Urinary bladder (tissue), 4 donors: ENCODE data around the gene CAPN1. TPM values are rescaled to one million over a fixed set of nuclear protein-coding genes. Genes with fewer than 3 reads are reported as not detected.

Source experiments
- DNase-seq: peaks from one replicate; pipeline ENCODE4 v3.0.0-alpha.2; 2015; ENCODE audit errors: extremely low spot score
- H3K27ac ChIP-seq: one replicate; pipeline ENCODE4 v1.5.1; 2013; ENCODE audit warnings: low read depth, mild to moderate bottlenecking, moderate library complexity
- H3K36me3 ChIP-seq: one replicate; pipeline ENCODE4 v1.6.1; 2013; ENCODE audit warnings: mild to moderate bottlenecking, moderate library complexity; ENCODE audit not compliant: insufficient read depth
- H3K4me1 ChIP-seq: one replicate; pipeline ENCODE4 v1.6.1; 2013; ENCODE audit warnings: mild to moderate bottlenecking, moderate library complexity; ENCODE audit not compliant: insufficient read depth
- H3K4me3 ChIP-seq: one replicate; pipeline ENCODE4 v1.5.1; 2013; ENCODE audit warnings: low read depth, low read length
- WGBS: extraction: QIAGEN DNeasy Blood & Tissue Kit; methylation state at CpG from one replicate; pipeline ENCODE4 v1.1.7; 2013; 5-methylcytosine and 5-hydroxymethylcytosine counted together
- polyA plus RNA-seq: library from polyadenylated mRNA; stranded (reverse); fragments of 200-250 nt; gene quantifications from one replicate; pipeline ENCODE4 v1.2.3, GENCODE V29; 2013
- total RNA-seq: library from RNA; depleted of rRNA; stranded (reverse); fragments of >200 nt; gene quantifications from one replicate; pipeline ENCODE4 v1.2.3, GENCODE V29; 2014
- donor health status: healthy with polysubstance abuse.
- donor health status: healthy.

Gene CAPN1
- total and polyA plus RNA-seq, 2 donors = 94.3 to 123 TPM

DNA sequence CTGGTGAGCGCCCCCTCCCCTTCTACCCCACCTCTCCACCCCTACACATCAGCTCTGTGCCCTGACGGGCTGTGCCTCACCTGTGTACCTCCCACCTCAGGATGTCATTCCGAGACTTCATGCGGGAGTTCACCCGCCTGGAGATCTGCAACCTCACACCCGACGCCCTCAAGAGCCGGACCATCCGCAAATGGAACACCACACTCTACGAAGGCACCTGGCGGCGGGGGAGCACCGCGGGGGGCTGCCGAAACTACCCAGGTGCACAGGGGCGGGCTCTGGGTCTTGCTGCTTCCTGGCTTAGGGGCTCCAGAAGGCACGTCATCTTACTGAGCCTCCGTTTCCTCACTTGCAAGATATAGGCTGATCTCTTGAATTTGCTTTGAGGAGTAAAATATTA lies 6.8 kb downstream of the CAPN1 start:
- H3K36me3 ChIP-seq = peaks cover 12% of the 10 kb centered on the region
- H3K4me3 ChIP-seq = no peak overlapping the region
- WGBS = 93% methylated on average over 18 of the region's 18 CpGs
- DNase-seq = no peak
- no peaks in the 10 kb centered on the region for H3K4me1 ChIP-seq
- no peak overlapping the region for H3K27ac ChIP-seq

DNA sequence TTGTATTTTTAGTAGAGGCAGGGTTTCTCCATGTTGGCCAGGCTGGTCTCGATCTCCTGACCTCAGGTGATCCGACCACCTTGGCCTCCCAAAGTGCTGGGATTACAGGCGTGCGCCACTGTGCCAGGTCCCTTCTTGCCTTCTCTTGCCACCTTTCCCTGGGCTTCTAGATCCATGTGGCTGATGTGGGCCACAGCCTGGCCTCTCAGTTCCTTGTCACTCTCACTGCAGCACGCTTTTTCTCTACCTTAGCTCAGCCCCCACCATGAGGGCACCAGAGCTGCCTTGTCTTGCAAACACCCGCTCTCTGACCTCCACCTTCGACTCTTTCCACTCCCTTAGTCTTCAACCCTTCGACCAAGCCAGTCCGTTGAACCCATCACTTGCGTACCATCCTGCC lies 7.5 kb downstream of the CAPN1 start:
- Histone ChIP-seq H3K4me3 (no peak overlapping the region), H3K36me3 (peaks cover 12% of the 10 kb centered on the region), H3K27ac (no peak overlapping the region), H3K4me1 (no peaks in the 10 kb centered on the region)
- DNase-seq = no peak
- WGBS = 84% methylated on average over 10 of the region's 10 CpGs

DNA sequence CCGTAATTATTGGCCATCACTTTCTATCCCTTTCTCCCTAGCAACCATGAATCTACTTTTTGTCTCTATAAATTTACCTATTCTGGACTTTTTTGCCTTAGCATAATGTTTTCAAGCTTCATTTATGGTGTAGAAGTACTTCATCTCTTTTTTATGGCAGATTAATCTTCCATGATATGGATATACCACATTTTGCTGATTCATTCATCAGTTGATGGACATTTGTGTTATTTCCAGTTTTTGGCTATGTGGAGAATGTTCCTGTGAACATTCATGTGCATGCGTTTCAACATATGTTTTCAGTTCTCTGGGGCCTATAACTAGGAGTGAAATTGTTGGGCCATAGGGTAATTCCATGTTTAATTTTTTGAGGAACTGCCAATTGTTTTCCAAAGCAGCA lies 12.8 kb downstream of the CAPN1 start:
- no peak for DNase-seq
- H3K36me3 ChIP-seq = peaks cover 5% of the 10 kb centered on the region
- WGBS = 97% methylated on average over 2 of the region's 2 CpGs
- no peak overlapping the region for H3K4me3 ChIP-seq
- no peaks in the 10 kb centered on the region for H3K4me1 ChIP-seq
- no peak overlapping the region for H3K27ac ChIP-seq

DNA sequence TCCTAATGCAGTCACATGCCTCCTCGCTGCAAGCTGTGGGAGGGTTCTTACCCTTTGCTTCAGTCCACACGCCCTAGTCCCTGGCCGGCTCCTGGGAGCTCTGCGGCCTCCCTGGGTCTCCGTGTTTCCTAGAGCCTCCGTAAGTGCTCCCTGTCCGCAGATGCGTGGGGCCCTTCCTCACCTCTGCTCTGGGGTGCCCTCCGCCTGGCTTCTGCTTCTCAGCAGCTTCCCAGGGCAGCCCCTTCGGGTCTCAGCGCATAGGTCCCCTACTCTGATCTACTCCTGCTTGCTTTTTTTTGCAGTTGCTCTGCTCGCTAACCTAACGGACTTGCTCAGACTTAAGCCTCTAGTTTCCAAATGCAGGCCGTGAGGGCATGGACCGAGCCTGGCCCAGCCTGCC lies 22.4 kb downstream of the CAPN1 start:
- no peak for DNase-seq
- no peak overlapping the region for H3K27ac ChIP-seq
- peaks cover 2% of the 10 kb centered on the region for H3K36me3 ChIP-seq
- H3K4me3 ChIP-seq = no peak overlapping the region
- 90% methylated on average over 15 of the region's 15 CpGs for WGBS
- no peaks in the 10 kb centered on the region for H3K4me1 ChIP-seq

DNA sequence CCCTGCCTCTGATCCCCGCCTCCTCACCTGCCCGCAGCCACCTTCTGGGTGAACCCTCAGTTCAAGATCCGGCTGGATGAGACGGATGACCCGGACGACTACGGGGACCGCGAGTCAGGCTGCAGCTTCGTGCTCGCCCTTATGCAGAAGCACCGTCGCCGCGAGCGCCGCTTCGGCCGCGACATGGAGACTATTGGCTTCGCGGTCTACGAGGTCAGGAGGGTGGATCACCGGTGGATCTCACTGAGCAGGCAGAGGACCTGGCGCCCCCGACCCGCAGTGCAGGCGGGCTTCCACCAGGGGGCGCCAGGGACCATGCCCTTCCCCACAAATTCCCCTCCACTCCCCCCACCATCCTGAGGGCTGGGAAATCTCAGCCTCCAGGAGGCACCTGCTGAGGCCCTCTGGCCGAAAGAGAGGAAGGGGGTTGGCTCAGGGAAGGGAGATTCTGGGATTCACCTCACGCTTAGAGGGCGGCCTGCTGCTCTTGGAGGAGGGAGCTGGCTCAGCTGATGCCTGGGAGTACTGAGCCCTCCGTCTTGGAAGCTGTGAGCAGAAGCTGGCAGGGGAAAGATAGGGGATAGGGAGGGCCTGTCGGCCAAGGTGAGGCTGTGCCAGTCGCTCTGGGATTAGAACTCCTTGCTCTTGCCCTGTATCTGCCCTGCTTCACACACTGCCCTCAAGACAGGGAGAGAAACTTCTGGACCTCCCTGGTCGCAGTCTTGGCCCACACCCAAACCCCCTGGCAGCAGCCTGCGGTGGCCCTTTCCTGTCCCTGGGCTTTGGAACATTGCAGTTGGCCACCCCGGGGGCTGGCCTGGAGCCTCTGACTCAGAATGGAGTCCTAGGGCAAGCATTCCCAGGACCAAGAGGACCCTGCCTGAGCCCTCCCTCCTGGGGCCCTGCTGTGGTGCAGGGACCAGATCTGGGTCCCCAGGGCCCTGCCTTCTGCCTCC lies 23.2 kb downstream of the CAPN1 start:
- no peak overlapping the region for H3K27ac ChIP-seq
- no peak overlapping the region for H3K4me3 ChIP-seq
- DNase-seq = no peak
- no peaks in the 10 kb centered on the region for H3K4me1 ChIP-seq
- WGBS = 60% methylated on average over 38 of the region's 38 CpGs
- H3K36me3 ChIP-seq = peaks cover 4% of the 10 kb centered on the region

DNA sequence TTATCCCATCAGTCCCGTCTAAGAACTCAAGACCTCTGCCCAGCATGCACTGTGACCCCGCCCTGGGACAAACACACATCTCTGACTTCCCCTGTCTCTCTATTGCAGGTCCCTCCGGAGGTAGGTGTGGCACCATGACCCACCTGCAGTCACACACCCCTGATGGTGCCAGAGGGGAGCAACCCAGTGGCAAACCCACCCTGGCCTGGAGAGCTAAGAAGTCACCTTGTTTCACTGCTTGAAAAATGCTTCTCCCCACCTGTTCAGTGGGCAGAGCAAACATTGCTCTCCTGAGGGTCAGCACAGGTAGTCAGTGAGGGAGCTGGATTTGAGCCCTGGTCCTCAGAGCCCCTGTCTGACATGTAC lies 23.9 kb downstream of the CAPN1 start:
- no peak overlapping the region for H3K4me3 ChIP-seq
- H3K4me1 ChIP-seq = no peaks in the 10 kb centered on the region
- H3K27ac ChIP-seq = no peak overlapping the region
- no peak for DNase-seq
- 81% methylated on average over 3 of the region's 3 CpGs for WGBS
- peaks cover 3% of the 10 kb centered on the region for H3K36me3 ChIP-seq

DNA sequence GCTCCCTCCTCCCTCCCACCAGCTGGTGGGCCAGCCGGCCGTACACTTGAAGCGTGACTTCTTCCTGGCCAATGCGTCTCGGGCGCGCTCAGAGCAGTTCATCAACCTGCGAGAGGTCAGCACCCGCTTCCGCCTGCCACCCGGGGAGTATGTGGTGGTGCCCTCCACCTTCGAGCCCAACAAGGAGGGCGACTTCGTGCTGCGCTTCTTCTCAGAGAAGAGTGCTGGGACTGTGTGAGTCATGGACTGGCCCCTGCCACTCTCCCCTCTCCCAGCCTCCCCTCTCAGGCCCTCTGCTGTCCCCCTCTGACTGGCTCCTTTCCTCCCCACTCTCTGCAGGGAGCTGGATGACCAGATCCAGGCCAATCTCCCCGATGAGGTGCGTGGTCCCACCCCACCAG lies 24.7 kb downstream of the CAPN1 start:
- peaks cover 3% of the 10 kb centered on the region for H3K36me3 ChIP-seq
- DNase-seq = no peak
- no peak overlapping the region for H3K27ac ChIP-seq
- no peak overlapping the region for H3K4me3 ChIP-seq
- 94% methylated on average over 17 of the region's 17 CpGs for WGBS
- H3K4me1 ChIP-seq = no peaks in the 10 kb centered on the region

DNA sequence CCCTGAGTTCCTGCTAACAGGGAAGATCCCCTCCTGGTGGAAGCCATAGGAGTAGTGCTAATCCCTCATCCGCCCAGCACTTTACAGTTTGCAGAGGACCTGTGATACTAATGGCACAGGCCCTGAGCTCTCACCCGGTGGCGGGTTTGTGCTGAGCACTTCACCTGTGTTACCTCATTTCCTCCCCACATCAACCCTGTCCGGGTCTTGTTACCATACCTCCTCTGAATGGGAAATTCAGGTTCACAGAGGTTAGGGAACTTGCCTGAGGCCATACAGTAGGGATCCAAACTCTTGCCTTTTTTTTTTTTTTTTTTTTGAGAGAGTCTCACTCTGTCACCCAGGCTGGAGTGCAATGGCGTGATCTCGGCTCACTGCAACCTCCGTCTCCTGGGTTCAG lies 25.2 kb downstream of the CAPN1 start:
- DNase-seq = no peak
- Histone ChIP-seq H3K27ac (no peak overlapping the region), H3K36me3 (peaks cover 3% of the 10 kb centered on the region), H3K4me3 (no peak overlapping the region), H3K4me1 (no peaks in the 10 kb centered on the region)
- WGBS = 94% methylated on average over 7 of the region's 7 CpGs

DNA sequence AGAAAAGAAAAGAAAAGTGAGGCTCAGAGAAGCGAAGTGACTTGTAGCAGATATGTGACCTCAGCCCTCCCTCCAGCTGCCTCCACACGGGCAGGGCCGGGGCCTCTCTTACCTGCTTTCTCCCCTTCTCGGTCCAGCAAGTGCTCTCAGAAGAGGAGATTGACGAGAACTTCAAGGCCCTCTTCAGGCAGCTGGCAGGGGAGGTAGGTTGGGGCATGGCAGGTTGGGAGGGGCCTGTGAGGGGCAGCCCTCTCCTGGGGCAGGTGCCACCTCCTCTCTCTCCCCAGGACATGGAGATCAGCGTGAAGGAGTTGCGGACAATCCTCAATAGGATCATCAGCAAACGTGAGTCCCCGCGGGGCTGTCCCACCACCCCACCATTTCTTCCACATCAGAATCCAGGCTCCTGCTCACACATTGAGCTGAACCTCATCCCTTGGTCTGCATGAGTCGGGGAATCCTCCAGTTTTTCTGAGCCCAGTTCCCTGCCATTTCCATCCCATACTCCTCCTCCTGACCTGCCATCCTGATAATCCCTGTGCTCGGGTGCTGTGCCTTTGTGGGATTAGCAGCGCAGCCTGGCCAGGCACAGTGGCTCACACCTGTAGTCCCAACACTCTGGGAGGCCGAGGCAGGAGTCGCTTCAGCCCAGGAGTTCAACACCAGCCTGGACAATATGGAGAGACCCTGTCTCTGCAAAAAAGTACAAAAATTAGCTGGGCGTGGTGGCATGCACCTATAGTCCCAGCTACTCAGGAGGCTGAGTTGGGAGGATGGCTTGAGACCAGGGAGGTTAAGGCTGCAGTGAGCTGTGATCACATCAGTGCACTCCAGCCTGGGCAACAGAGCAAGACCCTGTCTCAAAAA lies 26.4 kb downstream of the CAPN1 start:
- DNase-seq = no peak
- Histone ChIP-seq H3K27ac (no peak overlapping the region), H3K4me3 (no peak overlapping the region), H3K36me3 (peaks cover 3% of the 10 kb centered on the region), H3K4me1 (no peaks in the 10 kb centered on the region)
- WGBS = 88% methylated on average over 16 of the region's 16 CpGs

DNA sequence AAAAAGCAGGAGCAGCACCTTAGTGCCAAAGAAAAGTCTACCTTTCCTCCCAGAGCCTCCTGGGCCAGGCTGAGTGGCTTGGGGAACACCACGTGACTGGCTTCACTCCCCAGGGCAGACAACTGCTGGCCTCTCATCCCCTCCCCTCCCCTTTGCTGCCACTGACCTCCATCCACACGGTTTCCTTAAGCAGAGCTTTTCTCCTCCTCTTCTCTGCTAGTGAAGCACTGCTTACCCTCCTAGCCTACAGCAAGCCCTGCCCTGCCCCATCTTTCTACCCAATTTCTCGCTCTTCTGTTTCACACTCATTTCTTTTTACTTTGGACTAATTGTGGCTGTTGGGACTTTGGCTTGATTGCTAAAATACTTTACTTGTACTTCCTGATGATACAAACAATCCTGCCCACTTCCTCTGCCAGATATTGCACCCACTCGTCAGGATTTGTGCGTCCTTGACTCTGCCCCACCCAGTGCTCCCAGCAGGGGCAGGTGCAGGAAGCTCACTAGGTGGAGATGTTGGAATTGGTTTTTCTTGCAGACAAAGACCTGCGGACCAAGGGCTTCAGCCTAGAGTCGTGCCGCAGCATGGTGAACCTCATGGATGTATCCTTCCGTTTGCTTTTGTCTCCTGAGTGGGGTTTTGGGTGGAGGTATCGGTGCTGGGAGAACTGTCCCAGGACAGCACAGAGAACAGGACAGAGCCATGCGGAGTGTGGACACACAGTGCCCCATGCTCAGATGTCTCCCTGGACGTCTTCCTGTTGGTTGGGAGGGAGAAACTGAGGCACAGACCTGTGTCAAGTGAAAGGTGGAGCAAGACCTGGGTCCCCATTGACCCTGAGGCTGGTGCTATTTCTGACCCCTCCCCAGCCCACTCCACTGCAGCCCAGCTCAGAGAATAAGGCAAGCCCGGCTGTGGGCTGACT lies 27.3 kb downstream of the CAPN1 start:
- DNase-seq = no peak
- Histone ChIP-seq H3K4me1 (no peaks in the 10 kb centered on the region), H3K36me3 (peaks cover 3% of the 10 kb centered on the region), H3K27ac (no peak overlapping the region), H3K4me3 (no peak overlapping the region)
- 83% methylated on average over 13 of the region's 13 CpGs for WGBS

DNA sequence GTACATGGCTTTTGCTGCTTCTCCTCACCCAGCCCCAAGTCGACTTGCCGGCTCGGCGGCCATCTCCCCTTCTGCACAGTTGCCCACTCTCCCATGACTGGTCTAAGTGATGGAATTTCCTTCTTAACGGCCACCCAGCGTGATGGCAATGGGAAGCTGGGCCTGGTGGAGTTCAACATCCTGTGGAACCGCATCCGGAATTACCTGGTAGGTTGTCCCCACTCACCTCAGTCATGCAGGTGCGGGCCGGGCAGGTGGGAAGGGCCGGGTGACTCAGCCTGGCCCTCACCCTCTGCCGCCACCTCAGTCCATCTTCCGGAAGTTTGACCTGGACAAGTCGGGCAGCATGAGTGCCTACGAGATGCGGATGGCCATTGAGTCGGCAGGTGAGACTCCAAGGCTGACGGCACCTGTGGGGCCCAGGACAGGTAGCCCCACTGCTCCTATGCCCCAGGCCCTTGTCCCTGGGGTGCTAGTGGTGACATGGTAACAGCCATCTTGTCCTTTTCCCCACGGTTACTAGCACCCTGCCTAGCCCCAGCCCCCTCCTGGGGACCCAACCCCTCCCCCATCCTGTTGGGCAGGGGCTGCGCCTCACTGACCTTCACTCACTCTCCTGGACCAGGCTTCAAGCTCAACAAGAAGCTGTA lies 28.1 kb downstream of the CAPN1 start:
- WGBS = 93% methylated on average over 20 of the region's 20 CpGs

DNA sequence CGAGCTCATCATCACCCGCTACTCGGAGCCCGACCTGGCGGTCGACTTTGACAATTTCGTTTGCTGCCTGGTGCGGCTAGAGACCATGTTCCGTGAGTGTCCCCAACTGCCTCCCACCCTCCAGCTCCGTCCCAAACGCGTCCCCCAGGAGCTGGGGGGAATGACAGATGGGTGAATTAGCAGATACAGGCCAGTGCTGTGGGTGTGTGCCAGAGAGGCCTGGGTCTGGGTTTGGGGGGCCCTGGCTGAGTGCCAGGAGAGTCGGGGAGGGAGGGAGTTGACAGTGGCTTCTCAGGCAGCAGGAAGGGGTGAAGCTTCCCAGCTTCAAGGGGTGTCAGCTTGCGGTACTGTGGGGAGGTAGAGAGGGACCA lies 28.6 kb downstream of the CAPN1 start:
- no peaks in the 10 kb centered on the region for H3K4me1 ChIP-seq
- no peak for DNase-seq
- no peak overlapping the region for H3K27ac ChIP-seq
- peaks cover 3% of the 10 kb centered on the region for H3K36me3 ChIP-seq
- no peak overlapping the region for H3K4me3 ChIP-seq
- WGBS = 79% methylated on average over 14 of the region's 14 CpGs

More for the DNA sequence above, 28.1 kb downstream of the CAPN1 start:
- Histone ChIP-seq H3K4me1 (no peaks in the 10 kb centered on the region), H3K27ac (no peak overlapping the region), H3K36me3 (peaks cover 3% of the 10 kb centered on the region), H3K4me3 (no peak overlapping the region)
- no peak for DNase-seq

DNA sequence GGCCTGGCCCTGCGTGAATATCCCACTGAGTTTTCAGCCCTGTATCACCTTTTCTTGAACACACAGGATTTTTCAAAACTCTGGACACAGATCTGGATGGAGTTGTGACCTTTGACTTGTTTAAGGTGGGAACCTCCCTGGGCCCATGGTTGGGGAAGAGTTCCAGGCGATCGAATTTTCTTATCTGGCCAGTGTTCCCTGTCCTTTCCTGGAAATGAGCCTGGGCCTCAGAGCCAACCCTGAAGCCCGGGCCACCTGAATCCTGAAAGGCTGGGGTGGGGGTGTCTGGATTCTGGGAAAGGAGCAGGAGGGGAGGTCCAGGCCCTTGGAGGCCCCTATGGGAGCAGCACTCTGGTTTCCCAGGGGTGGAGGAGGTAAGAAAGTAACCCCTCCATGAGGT lies 29.0 kb downstream of the CAPN1 start:
- WGBS = 77% methylated on average over 4 of the region's 4 CpGs
- H3K36me3 ChIP-seq = peaks cover 3% of the 10 kb centered on the region
- DNase-seq = no peak
- H3K27ac ChIP-seq = no peak overlapping the region
- no peaks in the 10 kb centered on the region for H3K4me1 ChIP-seq
- no peak overlapping the region for H3K4me3 ChIP-seq
